DOHH2 (cell line): ENCODE measurements around the gene SERP2.

Source experiments
- H3F3A ChIP-seq: fragments of 200-600 bp; sonication (generic), shearing (Covaris generic); 2 replicates; pipeline ENCODE4 v1.6.0; 2016; ENCODE audit warnings: antibody characterized with exemption, mild to moderate bottlenecking; ENCODE audit not compliant: control insufficient read depth, insufficient read depth
- H3K27ac ChIP-seq: fragments of 200-600 bp; sonication (generic); 2 replicates; pipeline ENCODE4 v1.5.1; 2014; ENCODE audit warnings: low read depth, mild to moderate bottlenecking, low read length, moderate library complexity
- H3K27me3 ChIP-seq: fragments of 200-600 bp; sonication (generic); 2 replicates; pipeline ENCODE4 v1.6.1; 2014; ENCODE audit warnings: mild to moderate bottlenecking, low read length, mixed read lengths; ENCODE audit not compliant: control insufficient read depth
- H3K36me3 ChIP-seq: fragments of 200-600 bp; sonication (generic); 2 replicates; pipeline ENCODE4 v1.6.1; 2014; ENCODE audit warnings: mild to moderate bottlenecking, low read length, moderate library complexity, mixed read lengths; ENCODE audit not compliant: control insufficient read depth
- H3K4me1 ChIP-seq: fragments of 200-600 bp; sonication (generic); 2 replicates; pipeline ENCODE4 v1.6.1; 2014; ENCODE audit warnings: mild to moderate bottlenecking, low read length, mixed read lengths; ENCODE audit not compliant: control insufficient read depth
- H3K4me2 ChIP-seq: fragments of 200-600 bp; sonication (generic); 2 replicates; pipeline ENCODE4 v1.6.0; 2014; ENCODE audit warnings: mild to moderate bottlenecking, low read length, moderate library complexity
- H3K4me3 ChIP-seq: fragments of 200-600 bp; sonication (generic); 2 replicates; pipeline ENCODE4 v1.5.1; 2014; ENCODE audit warnings: mild to moderate bottlenecking, low read length, mixed read lengths
- H3K79me2 ChIP-seq: fragments of 200-600 bp; sonication (generic); 2 replicates; pipeline ENCODE4 v1.6.1; 2014; ENCODE audit warnings: mild to moderate bottlenecking, low read length, mixed read lengths; ENCODE audit not compliant: control insufficient read depth
- H3K9me2 ChIP-seq: fragments of 200-600 bp; sonication (generic); replicated peaks from 2 replicates; pipeline ENCODE4 v1.6.1; 2014; ENCODE audit warnings: mild to moderate bottlenecking, low read length, mixed read lengths; ENCODE audit not compliant: control insufficient read depth
- H3K9me3 ChIP-seq: fragments of 200-600 bp; sonication (generic); 2 replicates; pipeline ENCODE4 v1.6.1; 2014; ENCODE audit warnings: antibody characterized with exemption, low read length, mixed read lengths; ENCODE audit not compliant: control insufficient read depth, insufficient read depth
- H4K20me1 ChIP-seq: fragments of 200-600 bp; sonication (generic); 2 replicates; pipeline ENCODE4 v1.6.0; 2014; ENCODE audit warnings: low read depth, mild to moderate bottlenecking, antibody characterized with exemption, low read length, moderate library complexity; ENCODE audit not compliant: control insufficient read depth, insufficient read depth
- CTCF ChIP-seq: fragments of 200-600 bp; sonication (generic); IDR thresholded peaks from one replicate; pipeline ENCODE4 v1.5.1; 2014; ENCODE audit warnings: antibody characterized with exemption, mild to moderate bottlenecking, low read depth, low read length; ENCODE audit not compliant: poor library complexity, severe bottlenecking
- EZH2phosphoT487 ChIP-seq: fragments of 200-600 bp; sonication (generic); IDR thresholded peaks from 2 replicates; pipeline ENCODE4 v1.6.1; 2017; ENCODE audit warnings: borderline replicate concordance, mild to moderate bottlenecking, antibody characterized with exemption, low read length, moderate library complexity, mixed read lengths

The SERP2 gene

GRCh38 chr13:44364345-44365000 lies 9.2 kb upstream of the SERP2 start:
- H3K4me3 ChIP-seq = no peak overlapping the region

DNA sequence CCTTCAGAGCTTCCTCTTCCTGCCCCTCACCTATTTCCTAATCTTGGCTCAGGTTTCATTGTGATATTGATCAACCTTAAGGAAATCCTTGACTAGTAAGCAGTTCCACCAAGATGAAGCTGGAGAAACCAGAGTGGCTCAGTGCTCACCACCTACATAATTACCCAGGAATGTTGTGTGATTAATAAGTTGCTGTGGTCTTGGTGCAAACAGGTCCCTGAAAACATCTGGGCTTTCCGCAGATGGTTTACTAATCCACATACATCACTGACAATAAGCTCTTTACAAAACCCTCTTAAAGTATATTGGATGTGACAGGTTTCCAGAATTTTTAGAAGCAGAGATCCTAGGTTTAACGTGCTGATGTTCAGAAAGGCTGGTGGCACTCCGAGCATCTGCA lies 8.6 kb upstream of the SERP2 start:
- no peak for TF ChIP-seq EZH2phosphoT487
- TF ChIP-seq CTCF = no peak
- peaks cover 18% of the 10 kb centered on the region for H3K4me1 ChIP-seq
- no peaks in the 10 kb centered on the region for H3K9me2 ChIP-seq
- H4K20me1 ChIP-seq = no peaks in the 10 kb centered on the region
- H3K4me3 ChIP-seq = no peak overlapping the region
- H3K27ac ChIP-seq = no peak overlapping the region
- no peaks in the 10 kb centered on the region for H3K9me3 ChIP-seq
- H3F3A ChIP-seq = no peaks in the 10 kb centered on the region
- H3K36me3 ChIP-seq = no peaks in the 10 kb centered on the region
- H3K27me3 ChIP-seq = no peaks in the 10 kb centered on the region
- H3K79me2 ChIP-seq = no peaks in the 10 kb centered on the region
- no peak overlapping the region for H3K4me2 ChIP-seq

More at GRCh38 chr13:44364345-44365000, 9.2 kb upstream of the SERP2 start:
- no peak for TF ChIP-seq CTCF
- TF ChIP-seq EZH2phosphoT487 = no peak
- Histone ChIP-seq H3K27me3 (no peaks in the 10 kb centered on the region), H3K9me3 (no peaks in the 10 kb centered on the region), H3K27ac (no peak overlapping the region), H3F3A (no peaks in the 10 kb centered on the region), H3K4me2 (no peak overlapping the region), H3K4me1 (peaks cover 23% of the 10 kb centered on the region), H4K20me1 (no peaks in the 10 kb centered on the region), H3K9me2 (no peaks in the 10 kb centered on the region), H3K79me2 (no peaks in the 10 kb centered on the region), H3K36me3 (no peaks in the 10 kb centered on the region)

DNA sequence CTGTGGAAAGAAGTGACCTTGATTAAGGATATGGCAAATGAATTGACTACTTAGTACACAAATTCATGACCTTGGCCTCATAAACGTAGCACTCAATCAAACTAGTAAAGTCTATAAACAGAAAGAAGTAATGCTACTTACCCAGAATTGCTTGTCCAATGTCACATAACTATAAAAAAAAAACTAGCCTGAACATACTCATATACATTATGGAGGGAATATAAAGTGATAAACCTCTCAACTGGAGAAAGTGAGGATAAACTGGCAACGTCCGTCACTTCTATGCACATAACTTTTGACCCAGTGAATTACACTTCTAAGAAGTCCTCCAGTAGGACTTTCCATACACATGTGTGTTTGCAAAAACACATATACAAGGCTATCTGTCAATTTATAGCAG lies 7.7 kb upstream of the SERP2 start:
- no peaks in the 10 kb centered on the region for H3K9me2 ChIP-seq
- H3F3A ChIP-seq = no peaks in the 10 kb centered on the region
- no peak overlapping the region for H3K4me2 ChIP-seq
- TF ChIP-seq CTCF (no peak), EZH2phosphoT487 (no peak)
- H3K9me3 ChIP-seq = no peaks in the 10 kb centered on the region
- H3K4me1 ChIP-seq = peaks cover 15% of the 10 kb centered on the region
- no peak overlapping the region for H3K4me3 ChIP-seq
- no peaks in the 10 kb centered on the region for H3K27me3 ChIP-seq
- no peaks in the 10 kb centered on the region for H4K20me1 ChIP-seq
- no peaks in the 10 kb centered on the region for H3K36me3 ChIP-seq
- no peak overlapping the region for H3K27ac ChIP-seq
- H3K79me2 ChIP-seq = no peaks in the 10 kb centered on the region
